NCI-H82 treated with DMSO at 0.1 percent for 48 hours (cell line): ENCODE measurements around the gene CHCHD3.
A peak's percentile ranks its signal among the peaks of the same experiment; 100 is the strongest.

Experiments
- DNase-seq: peaks from one replicate; lab custom pipeline; 2025; ENCODE audit not compliant: unreplicated experiment; lab: John Stamatoyannopoulos, UW

Gene CHCHD3

GRCh38 chr7:133079296-133079695 lies 2.6 kb downstream of the CHCHD3 start:
- DNase-seq, result no peak

- DNase-seq, result no peak
Observed at GRCh38 chr7:133077394-133077793, 4.5 kb downstream of the CHCHD3 start.

GRCh38 chr7:133076142-133076541 lies 5.7 kb downstream of the CHCHD3 start:
- DNase-seq, result no peak

- peak; percentile 57 for DNase-seq
Observed at GRCh38 chr7:133071506-133071905, 10.4 kb downstream of the CHCHD3 start.

- peak; percentile 67 for DNase-seq
Observed at GRCh38 chr7:133070562-133070961, 11.3 kb downstream of the CHCHD3 start.

- DNase-seq, result no peak
Observed at GRCh38 chr7:133065301-133065700, 16.6 kb downstream of the CHCHD3 start.

- DNase-seq, result no peak
Observed at GRCh38 chr7:133064082-133064820, 17.6 kb downstream of the CHCHD3 start.

GRCh38 chr7:133061792-133062191 lies 20.1 kb downstream of the CHCHD3 start:
- no peak for DNase-seq

- no peak for DNase-seq
Observed at GRCh38 chr7:133061357-133061756, 20.5 kb downstream of the CHCHD3 start.

- DNase-seq, result no peak
Observed at GRCh38 chr7:133060004-133060403, 21.9 kb downstream of the CHCHD3 start.

GRCh38 chr7:133059263-133059662 lies 22.6 kb downstream of the CHCHD3 start:
- no peak for DNase-seq

GRCh38 chr7:133056370-133057238 lies 25.3 kb downstream of the CHCHD3 start:
- no peak for DNase-seq

- no peak for DNase-seq
Observed at GRCh38 chr7:133054162-133054840, 27.6 kb downstream of the CHCHD3 start.

- no peak for DNase-seq
Observed at GRCh38 chr7:133053321-133053891, 28.5 kb downstream of the CHCHD3 start.

GRCh38 chr7:133052826-133053225 lies 29.1 kb downstream of the CHCHD3 start:
- no peak for DNase-seq

- DNase-seq, result no peak
Observed at GRCh38 chr7:133052401-133052756, 29.5 kb downstream of the CHCHD3 start.

GRCh38 chr7:133051719-133052400 lies 30.0 kb downstream of the CHCHD3 start:
- DNase-seq, result no peak

GRCh38 chr7:133051066-133051465 lies 30.8 kb downstream of the CHCHD3 start:
- DNase-seq, result no peak

GRCh38 chr7:133050200-133050995 lies 31.5 kb downstream of the CHCHD3 start:
- no peak for DNase-seq

- no peak for DNase-seq
Observed at GRCh38 chr7:133048589-133048988, 33.3 kb downstream of the CHCHD3 start.
